HepG2 (cell line): ENCODE data around the gene FAH. TPM values are rescaled to one million over a fixed set of nuclear protein-coding genes. Genes with fewer than 3 reads are reported as not detected.
A peak's percentile ranks its signal among the peaks of the same experiment; 100 is the strongest.

Experiments used
- ATM ChIP-seq: fragments of 450-650 bp; IDR thresholded peaks from 2 replicates; pipeline ENCODE4 v1.7.1; 2017; ENCODE audit warnings: mild to moderate bottlenecking, borderline replicate concordance
- FOXO1 ChIP-seq: sonication (generic); formaldehyde crosslinking; IDR thresholded peaks from 2 replicates; pipeline ENCODE4 v1.4.0; 2020; ENCODE audit warnings: missing genetic modification reagents
- REPIN1 ChIP-seq: sonication (generic); formaldehyde crosslinking; IDR thresholded peaks from 2 replicates; pipeline ENCODE4 v1.8.0; 2022; ENCODE audit warnings: missing genetic modification reagents, low read depth, mild to moderate bottlenecking, borderline replicate concordance
- SALL1 ChIP-seq: sonication (generic); formaldehyde crosslinking; IDR thresholded peaks from 2 replicates; pipeline ENCODE4 v1.8.0; 2022; ENCODE audit warnings: mild to moderate bottlenecking, missing genetic modification reagents
- SETDB1 ChIP-seq: sonication (generic); formaldehyde crosslinking; IDR thresholded peaks from 2 replicates; pipeline ENCODE4 v1.5.1; 2020; ENCODE audit warnings: missing genetic modification reagents, mild to moderate bottlenecking, borderline replicate concordance
- SIN3A ChIP-seq: IDR thresholded peaks from 2 replicates; pipeline ENCODE4 v1.6.1; 2011; ENCODE audit warnings: low read depth, mild to moderate bottlenecking, control low read depth, low read length, borderline replicate concordance
- ZNF33A ChIP-seq: sonication (generic); formaldehyde crosslinking; IDR thresholded peaks from 2 replicates; pipeline ENCODE4 v1.5.1; 2020; ENCODE audit warnings: missing genetic modification reagents, mild to moderate bottlenecking, moderate library complexity, borderline replicate concordance
- ZNF558 ChIP-seq: sonication (generic); formaldehyde crosslinking; IDR thresholded peaks from 2 replicates; pipeline ENCODE4 v1.9.0; 2022; ENCODE audit warnings: mild to moderate bottlenecking, missing genetic modification reagents, borderline replicate concordance
- ZNF703 ChIP-seq: sonication (generic); formaldehyde crosslinking; IDR thresholded peaks from 2 replicates; pipeline ENCODE4 v1.5.1; 2020; ENCODE audit warnings: missing genetic modification reagents, mild to moderate bottlenecking, moderate library complexity, borderline replicate concordance
- ZNF83 ChIP-seq: sonication (generic); formaldehyde crosslinking; IDR thresholded peaks from 2 replicates; pipeline ENCODE4 v1.4.0; 2020; ENCODE audit warnings: missing genetic modification reagents, mild to moderate bottlenecking, borderline replicate concordance
- polyA plus RNA-seq, 8 experiments: library from polyadenylated mRNA; depleted of rRNA in 3 of 8; stranded (reverse) in 7 of 8; unstranded in 1 of 8; fragments of >200 nt; fragmentation: Illumina TruSeq in 4 of 8; extraction: Trizol in 4 of 8; gene quantifications; 2 replicates each; pipeline versions ENCODE4 v1.2.1 to v1.2.3, GENCODE V29; 2011 to 2016; ENCODE audit warnings: low read depth in 4 of 8, missing spikeins in 1 of 8, mixed read lengths in 1 of 8; ENCODE audit not compliant: insufficient read depth in 1 of 8
- total RNA-seq, 5 experiments: library from RNA; depleted of rRNA; stranded (reverse); fragments of >200 nt; fragmentation: Illumina TruSeq; extraction: Trizol; gene quantifications; 2 replicates each; pipeline ENCODE4 v1.2.3, GENCODE V29; 2016; ENCODE audit warnings: low read depth in 1 of 5
- TF ChIP-seq, protein P1 (sequence below): sonication (generic); formaldehyde crosslinking; IDR thresholded peaks from 2 replicates; pipeline ENCODE4 v1.4.0; 2020; ENCODE audit warnings: mild to moderate bottlenecking, missing genetic modification reagents
- TF ChIP-seq, protein P2 (sequence below): sonication (generic); formaldehyde crosslinking; IDR thresholded peaks from 2 replicates; pipeline ENCODE4 v1.9.0; 2021; ENCODE audit warnings: mild to moderate bottlenecking, missing genetic modification reagents
- TF ChIP-seq, protein P3 (sequence below): sonication (generic); formaldehyde crosslinking; conservative IDR thresholded peaks from 2 replicates; pipeline ENCODE4 v1.8.0; 2022; ENCODE audit warnings: missing genetic modification reagents
- TF ChIP-seq, protein P4 (sequence below): sonication (generic); formaldehyde crosslinking; IDR thresholded peaks from 2 replicates; pipeline ENCODE4 v1.4.0; 2020; ENCODE audit warnings: missing genetic modification reagents, borderline replicate concordance
- TF ChIP-seq, protein P5 (sequence below): IDR thresholded peaks from 2 replicates; pipeline ENCODE4 v1.6.1; 2012; ENCODE audit warnings: inconsistent platforms
- TF ChIP-seq, protein P6 (sequence below): sonication (generic); formaldehyde crosslinking; IDR thresholded peaks from 2 replicates; pipeline ENCODE4 v1.5.0; 2020; ENCODE audit warnings: missing genetic modification reagents, mild to moderate bottlenecking, borderline replicate concordance

The FAH gene
- total and polyA plus RNA-seq, 2 of the 13 experiments (the other 11 are each of a cell fraction or from before 2014, with no cell fraction given), result 36.6 to 75.0 TPM

DNA sequence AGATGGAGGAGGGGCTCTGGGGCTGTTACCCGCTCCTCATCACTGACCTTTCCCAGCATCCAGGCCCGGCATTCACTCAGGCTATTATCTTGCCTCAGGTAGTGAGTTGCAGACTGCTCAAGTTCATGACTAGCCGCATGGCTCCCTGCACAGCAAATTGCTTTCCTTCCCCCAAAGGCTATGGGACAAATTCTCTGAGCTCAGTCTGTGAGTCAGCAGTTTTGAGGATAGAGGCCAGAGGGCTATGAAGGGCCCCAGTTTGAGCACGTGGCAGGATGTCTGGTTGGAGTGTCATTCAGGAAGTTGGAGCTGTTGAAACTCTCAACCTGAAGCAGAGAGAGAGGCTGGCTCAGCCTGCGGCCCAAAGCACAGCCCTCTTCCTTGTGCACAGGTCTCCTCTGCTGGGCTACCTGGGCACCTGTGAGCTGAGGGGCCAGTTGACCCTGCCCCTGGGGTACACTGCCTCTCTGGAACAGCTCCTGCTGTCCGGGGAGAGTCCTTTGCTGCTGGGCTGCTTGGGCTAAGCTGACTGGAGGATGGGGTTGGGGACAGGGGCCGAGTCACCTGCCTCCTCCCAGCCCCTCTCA, 7.9 kb downstream of the FAH start (continued):
- TF ChIP-seq, protein P1, sequence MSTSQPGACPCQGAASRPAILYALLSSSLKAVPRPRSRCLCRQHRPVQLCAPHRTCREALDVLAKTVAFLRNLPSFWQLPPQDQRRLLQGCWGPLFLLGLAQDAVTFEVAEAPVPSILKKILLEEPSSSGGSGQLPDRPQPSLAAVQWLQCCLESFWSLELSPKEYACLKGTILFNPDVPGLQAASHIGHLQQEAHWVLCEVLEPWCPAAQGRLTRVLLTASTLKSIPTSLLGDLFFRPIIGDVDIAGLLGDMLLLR (CRISPR knock-in tag), result no peak; the same call in 1 of the 2 replicates
- TF ChIP-seq, protein P2, sequence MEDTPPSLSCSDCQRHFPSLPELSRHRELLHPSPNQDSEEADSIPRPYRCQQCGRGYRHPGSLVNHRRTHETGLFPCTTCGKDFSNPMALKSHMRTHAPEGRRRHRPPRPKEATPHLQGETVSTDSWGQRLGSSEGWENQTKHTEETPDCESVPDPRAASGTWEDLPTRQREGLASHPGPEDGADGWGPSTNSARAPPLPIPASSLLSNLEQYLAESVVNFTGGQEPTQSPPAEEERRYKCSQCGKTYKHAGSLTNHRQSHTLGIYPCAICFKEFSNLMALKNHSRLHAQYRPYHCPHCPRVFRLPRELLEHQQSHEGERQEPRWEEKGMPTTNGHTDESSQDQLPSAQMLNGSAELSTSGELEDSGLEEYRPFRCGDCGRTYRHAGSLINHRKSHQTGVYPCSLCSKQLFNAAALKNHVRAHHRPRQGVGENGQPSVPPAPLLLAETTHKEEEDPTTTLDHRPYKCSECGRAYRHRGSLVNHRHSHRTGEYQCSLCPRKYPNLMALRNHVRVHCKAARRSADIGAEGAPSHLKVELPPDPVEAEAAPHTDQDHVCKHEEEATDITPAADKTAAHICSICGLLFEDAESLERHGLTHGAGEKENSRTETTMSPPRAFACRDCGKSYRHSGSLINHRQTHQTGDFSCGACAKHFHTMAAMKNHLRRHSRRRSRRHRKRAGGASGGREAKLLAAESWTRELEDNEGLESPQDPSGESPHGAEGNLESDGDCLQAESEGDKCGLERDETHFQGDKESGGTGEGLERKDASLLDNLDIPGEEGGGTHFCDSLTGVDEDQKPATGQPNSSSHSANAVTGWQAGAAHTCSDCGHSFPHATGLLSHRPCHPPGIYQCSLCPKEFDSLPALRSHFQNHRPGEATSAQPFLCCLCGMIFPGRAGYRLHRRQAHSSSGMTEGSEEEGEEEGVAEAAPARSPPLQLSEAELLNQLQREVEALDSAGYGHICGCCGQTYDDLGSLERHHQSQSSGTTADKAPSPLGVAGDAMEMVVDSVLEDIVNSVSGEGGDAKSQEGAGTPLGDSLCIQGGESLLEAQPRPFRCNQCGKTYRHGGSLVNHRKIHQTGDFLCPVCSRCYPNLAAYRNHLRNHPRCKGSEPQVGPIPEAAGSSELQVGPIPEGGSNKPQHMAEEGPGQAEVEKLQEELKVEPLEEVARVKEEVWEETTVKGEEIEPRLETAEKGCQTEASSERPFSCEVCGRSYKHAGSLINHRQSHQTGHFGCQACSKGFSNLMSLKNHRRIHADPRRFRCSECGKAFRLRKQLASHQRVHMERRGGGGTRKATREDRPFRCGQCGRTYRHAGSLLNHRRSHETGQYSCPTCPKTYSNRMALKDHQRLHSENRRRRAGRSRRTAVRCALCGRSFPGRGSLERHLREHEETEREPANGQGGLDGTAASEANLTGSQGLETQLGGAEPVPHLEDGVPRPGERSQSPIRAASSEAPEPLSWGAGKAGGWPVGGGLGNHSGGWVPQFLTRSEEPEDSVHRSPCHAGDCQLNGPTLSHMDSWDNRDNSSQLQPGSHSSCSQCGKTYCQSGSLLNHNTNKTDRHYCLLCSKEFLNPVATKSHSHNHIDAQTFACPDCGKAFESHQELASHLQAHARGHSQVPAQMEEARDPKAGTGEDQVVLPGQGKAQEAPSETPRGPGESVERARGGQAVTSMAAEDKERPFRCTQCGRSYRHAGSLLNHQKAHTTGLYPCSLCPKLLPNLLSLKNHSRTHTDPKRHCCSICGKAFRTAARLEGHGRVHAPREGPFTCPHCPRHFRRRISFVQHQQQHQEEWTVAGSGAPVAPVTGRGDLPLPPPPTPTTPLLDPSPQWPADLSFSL (CRISPR knock-in tag), result no peak
- TF ChIP-seq, protein P3, sequence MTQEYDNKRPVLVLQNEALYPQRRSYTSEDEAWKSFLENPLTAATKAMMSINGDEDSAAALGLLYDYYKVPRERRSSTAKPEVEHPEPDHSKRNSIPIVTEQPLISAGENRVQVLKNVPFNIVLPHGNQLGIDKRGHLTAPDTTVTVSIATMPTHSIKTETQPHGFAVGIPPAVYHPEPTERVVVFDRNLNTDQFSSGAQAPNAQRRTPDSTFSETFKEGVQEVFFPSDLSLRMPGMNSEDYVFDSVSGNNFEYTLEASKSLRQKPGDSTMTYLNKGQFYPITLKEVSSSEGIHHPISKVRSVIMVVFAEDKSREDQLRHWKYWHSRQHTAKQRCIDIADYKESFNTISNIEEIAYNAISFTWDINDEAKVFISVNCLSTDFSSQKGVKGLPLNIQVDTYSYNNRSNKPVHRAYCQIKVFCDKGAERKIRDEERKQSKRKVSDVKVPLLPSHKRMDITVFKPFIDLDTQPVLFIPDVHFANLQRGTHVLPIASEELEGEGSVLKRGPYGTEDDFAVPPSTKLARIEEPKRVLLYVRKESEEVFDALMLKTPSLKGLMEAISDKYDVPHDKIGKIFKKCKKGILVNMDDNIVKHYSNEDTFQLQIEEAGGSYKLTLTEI (CRISPR knock-in tag), result no peak
- TF ChIP-seq, protein P4, sequence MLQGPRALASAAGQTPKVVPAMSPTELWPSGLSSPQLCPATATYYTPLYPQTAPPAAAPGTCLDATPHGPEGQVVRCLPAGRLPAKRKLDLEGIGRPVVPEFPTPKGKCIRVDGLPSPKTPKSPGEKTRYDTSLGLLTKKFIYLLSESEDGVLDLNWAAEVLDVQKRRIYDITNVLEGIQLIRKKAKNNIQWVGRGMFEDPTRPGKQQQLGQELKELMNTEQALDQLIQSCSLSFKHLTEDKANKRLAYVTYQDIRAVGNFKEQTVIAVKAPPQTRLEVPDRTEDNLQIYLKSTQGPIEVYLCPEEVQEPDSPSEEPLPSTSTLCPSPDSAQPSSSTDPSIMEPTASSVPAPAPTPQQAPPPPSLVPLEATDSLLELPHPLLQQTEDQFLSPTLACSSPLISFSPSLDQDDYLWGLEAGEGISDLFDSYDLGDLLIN (CRISPR knock-in tag), result no peak
- TF ChIP-seq FOXO1 (CRISPR knock-in tag) (no peak), ZNF33A (no peak), ZNF703 (CRISPR knock-in tag) (no peak), ATM (no peak), SALL1 (CRISPR knock-in tag) (peak; percentile 93), ZNF83 (no peak), ZNF558 (CRISPR knock-in tag) (no peak), SETDB1 (CRISPR knock-in tag) (no peak), REPIN1 (CRISPR knock-in tag) (no peak), SIN3A (peak; percentile 84; the same call in 1 of the 2 replicates)
- TF ChIP-seq, protein P5, sequence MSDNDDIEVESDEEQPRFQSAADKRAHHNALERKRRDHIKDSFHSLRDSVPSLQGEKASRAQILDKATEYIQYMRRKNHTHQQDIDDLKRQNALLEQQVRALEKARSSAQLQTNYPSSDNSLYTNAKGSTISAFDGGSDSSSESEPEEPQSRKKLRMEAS, result peak; percentile 96
- TF ChIP-seq, protein P6, sequence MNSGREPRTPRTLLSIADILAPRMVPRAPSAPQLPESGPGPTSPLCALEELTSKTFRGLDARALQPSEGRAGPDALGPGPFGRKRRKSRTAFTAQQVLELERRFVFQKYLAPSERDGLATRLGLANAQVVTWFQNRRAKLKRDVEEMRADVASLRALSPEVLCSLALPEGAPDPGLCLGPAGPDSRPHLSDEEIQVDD (CRISPR knock-in tag), result no peak
